ENCODE data around the gene HSBP1L1.

HSBP1L1 gene

DNA sequence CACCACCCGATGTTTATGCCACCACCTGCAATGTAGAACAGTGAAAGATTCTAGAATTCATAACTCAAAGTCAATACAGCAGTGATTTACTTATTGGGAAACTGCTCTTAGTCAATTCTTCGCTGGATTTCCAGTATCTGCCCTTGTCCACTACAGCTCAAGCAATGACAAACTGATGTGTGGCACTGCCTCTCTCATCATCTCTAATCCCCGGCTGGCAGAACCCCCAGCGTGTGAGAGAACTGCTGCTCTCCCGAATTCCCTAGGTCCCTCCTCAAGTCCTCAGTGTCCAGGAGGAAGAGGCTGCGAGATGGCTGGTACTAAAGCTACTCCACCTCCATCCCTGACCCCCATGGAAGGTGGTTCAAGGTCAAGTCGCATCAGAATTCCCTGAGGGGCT lies 22.3 kb downstream of the HSBP1L1 start:
- TF ChIP-seq TCF12 (IDR thresholded peaks at IDR 0.05; ENCODE audit: low read depth), result no peak
- TF ChIP-seq MAX (IDR thresholded peaks at IDR 0.05), result no peak
- no peak for TF ChIP-seq NFIC (IDR thresholded peaks at IDR 0.05)
- no peak for TF ChIP-seq TAF1 (IDR thresholded peaks at IDR 0.05; ENCODE audit: low read depth)
- TF ChIP-seq CREB1 (IDR thresholded peaks at IDR 0.05; ENCODE audit: low read depth), result no peak

- TF ChIP-seq, protein P1, sequence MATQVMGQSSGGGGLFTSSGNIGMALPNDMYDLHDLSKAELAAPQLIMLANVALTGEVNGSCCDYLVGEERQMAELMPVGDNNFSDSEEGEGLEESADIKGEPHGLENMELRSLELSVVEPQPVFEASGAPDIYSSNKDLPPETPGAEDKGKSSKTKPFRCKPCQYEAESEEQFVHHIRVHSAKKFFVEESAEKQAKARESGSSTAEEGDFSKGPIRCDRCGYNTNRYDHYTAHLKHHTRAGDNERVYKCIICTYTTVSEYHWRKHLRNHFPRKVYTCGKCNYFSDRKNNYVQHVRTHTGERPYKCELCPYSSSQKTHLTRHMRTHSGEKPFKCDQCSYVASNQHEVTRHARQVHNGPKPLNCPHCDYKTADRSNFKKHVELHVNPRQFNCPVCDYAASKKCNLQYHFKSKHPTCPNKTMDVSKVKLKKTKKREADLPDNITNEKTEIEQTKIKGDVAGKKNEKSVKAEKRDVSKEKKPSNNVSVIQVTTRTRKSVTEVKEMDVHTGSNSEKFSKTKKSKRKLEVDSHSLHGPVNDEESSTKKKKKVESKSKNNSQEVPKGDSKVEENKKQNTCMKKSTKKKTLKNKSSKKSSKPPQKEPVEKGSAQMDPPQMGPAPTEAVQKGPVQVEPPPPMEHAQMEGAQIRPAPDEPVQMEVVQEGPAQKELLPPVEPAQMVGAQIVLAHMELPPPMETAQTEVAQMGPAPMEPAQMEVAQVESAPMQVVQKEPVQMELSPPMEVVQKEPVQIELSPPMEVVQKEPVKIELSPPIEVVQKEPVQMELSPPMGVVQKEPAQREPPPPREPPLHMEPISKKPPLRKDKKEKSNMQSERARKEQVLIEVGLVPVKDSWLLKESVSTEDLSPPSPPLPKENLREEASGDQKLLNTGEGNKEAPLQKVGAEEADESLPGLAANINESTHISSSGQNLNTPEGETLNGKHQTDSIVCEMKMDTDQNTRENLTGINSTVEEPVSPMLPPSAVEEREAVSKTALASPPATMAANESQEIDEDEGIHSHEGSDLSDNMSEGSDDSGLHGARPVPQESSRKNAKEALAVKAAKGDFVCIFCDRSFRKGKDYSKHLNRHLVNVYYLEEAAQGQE (IDR thresholded peaks at IDR 0.05; ENCODE audit: low read depth), result no peak
- no peak for TF ChIP-seq RAD21 (IDR thresholded peaks at IDR 0.05; ENCODE audit: low read depth)
- no peak for TF ChIP-seq EP300 (IDR thresholded peaks at IDR 0.05; ENCODE audit: borderline replicate concordance)
- no peak for TF ChIP-seq TCF12 (IDR thresholded peaks at IDR 0.05; ENCODE audit: low read depth)
- TF ChIP-seq ZBTB7A (IDR thresholded peaks at IDR 0.05; ENCODE audit: low read depth), result no peak
- no peak for TF ChIP-seq FOXM1 (IDR thresholded peaks at IDR 0.05; ENCODE audit: borderline replicate concordance, low read depth)
- TF ChIP-seq, protein P2, sequence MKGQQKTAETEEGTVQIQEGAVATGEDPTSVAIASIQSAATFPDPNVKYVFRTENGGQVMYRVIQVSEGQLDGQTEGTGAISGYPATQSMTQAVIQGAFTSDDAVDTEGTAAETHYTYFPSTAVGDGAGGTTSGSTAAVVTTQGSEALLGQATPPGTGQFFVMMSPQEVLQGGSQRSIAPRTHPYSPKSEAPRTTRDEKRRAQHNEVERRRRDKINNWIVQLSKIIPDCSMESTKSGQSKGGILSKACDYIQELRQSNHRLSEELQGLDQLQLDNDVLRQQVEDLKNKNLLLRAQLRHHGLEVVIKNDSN (IDR thresholded peaks at IDR 0.05), result no peak
- TF ChIP-seq CREB1 (IDR thresholded peaks at IDR 0.05; ENCODE audit: low read depth), result no peak
- no peak for TF ChIP-seq NFIC (IDR thresholded peaks at IDR 0.05)
- no peak for TF ChIP-seq TEAD4 (IDR thresholded peaks at IDR 0.05)
- TF ChIP-seq TAF1 (IDR thresholded peaks at IDR 0.05; ENCODE audit: low read depth), result no peak
- no peak for TF ChIP-seq EGR1 (IDR thresholded peaks at IDR 0.05)
- no peak for TF ChIP-seq YY1 (IDR thresholded peaks at IDR 0.05; ENCODE audit: low read depth)
- no peak for TF ChIP-seq CEBPB (IDR thresholded peaks at IDR 0.05)
- TF ChIP-seq MAX (IDR thresholded peaks at IDR 0.05), result no peak
Observed at GRCh38 chr18:79987566-79987965, 23.1 kb downstream of the HSBP1L1 start.

DNA sequence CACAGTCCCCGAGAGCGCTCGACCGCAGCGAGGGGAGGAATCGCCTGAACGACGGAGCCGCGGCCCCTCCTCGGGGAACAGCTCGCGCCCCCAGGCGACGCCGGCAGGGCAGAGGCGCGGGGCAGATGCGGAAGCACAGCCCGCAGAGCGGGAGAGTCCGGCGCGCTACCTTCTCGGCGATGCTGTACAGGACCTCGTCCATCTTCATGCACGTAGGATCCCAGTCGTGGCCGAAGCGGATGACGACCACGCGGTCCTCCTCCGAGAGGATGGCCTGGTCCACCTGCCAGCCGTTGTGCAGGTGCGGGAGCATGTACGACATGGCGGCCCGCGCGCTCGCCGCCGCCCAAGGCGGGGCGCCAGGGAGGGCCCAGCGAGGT lies 23.6 kb downstream of the HSBP1L1 start:
- TF ChIP-seq ZBTB7A (IDR thresholded peaks at IDR 0.05; ENCODE audit: low read depth), result peak; percentile 55; the same call in 1 of the 2 replicates
- TF ChIP-seq, protein P1 (IDR thresholded peaks at IDR 0.05; ENCODE audit: low read depth), result no peak
- TF ChIP-seq NFIC (IDR thresholded peaks at IDR 0.05), result 0 out of 2 replicates have a peak, but pooled peaks have one; percentile 7
- peak; percentile 62; the same call in 1 of the 2 replicates for TF ChIP-seq YY1 (IDR thresholded peaks at IDR 0.05; ENCODE audit: low read depth)
- TF ChIP-seq MAX (IDR thresholded peaks at IDR 0.05), result peak; percentile 98
- 0 out of 2 replicates have a peak, but pooled peaks have one; percentile 0 for TF ChIP-seq TCF12 (IDR thresholded peaks at IDR 0.05; ENCODE audit: low read depth)

DNA sequence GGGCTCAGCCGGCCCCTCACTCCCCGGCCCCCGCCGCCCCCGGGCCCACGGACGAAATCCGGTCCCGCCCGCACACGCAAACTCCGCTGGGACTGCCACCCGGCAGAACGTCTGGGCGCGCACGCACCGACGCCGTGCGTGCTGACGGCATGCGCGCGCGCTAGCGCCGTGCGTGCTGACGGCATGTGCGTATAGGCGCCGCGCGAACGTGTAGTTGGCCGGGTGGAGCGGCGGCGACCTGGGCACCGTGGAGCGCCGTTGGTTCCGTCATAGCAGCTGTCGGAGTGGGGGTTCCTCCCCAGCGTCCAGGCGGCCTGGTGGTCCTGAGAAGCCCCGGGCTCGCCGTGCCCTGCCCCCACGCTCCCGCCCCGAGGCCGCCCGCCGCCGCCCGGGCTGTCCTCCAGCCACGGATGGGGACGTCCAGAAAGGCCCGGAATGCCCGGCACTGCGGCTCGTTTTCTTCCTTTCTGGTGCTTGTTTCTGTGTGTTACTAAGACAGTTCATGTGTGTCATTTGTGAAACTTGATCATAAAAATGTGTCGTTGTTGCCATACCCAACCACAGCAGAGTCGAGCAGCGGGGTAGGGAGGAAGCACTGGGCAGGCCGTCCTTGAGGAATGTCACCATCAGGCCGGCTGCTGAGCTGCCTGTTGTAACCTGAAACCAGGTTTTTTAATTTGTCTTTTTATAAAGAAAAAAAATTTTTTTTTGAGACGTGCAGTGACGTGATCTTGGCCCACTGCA lies 24.2 kb downstream of the HSBP1L1 start, which contains the start of gene TXNL4A:
TXNL4A (minus strand) TSS at position 113 of the 744 bp plus-strand sequence. CDS start 171 bp downstream, outside the sequence.
- TF ChIP-seq TAF1 (IDR thresholded peaks at IDR 0.05; ENCODE audit: low read depth), result peak; percentile 95
- peak; percentile 93 for TF ChIP-seq CREB1 (IDR thresholded peaks at IDR 0.05; ENCODE audit: low read depth)
- no peak; the same call in none of the 2 replicates for TF ChIP-seq TEAD4 (IDR thresholded peaks at IDR 0.05)
- TF ChIP-seq, protein P2 (IDR thresholded peaks at IDR 0.05), result no peak; the same call in 1 of the 2 replicates
- TF ChIP-seq EP300 (IDR thresholded peaks at IDR 0.05; ENCODE audit: borderline replicate concordance), result no peak; the same call in 1 of the 2 replicates
- peak; percentile 63 for TF ChIP-seq MAX (IDR thresholded peaks at IDR 0.05)
- TF ChIP-seq, protein P1 (IDR thresholded peaks at IDR 0.05; ENCODE audit: low read depth), result 0 out of 2 replicates have a peak, but pooled peaks have one; percentile 16
- TF ChIP-seq FOXM1 (IDR thresholded peaks at IDR 0.05; ENCODE audit: borderline replicate concordance, low read depth), result no peak
- TF ChIP-seq TCF12 (IDR thresholded peaks at IDR 0.05; ENCODE audit: low read depth), result peak; percentile 47; the same call in 1 of the 2 replicates

All from Ishikawa (cell line).